ENCODE results near the gene LNX1. TPM values are rescaled to one million over a fixed set of nuclear protein-coding genes. Genes with fewer than 3 reads are reported as not detected.

Gene LNX1
- total RNA-seq, 1 experiment from 2014 or later = 9.3 TPM

- no peaks in the 10 kb centered on the region for H3K4me1 ChIP-seq
- H3K4me1 Mint-ChIP-seq (ENCODE audit: low read depth, unreplicated experiment) = no peaks in the 10 kb centered on the region
- H3K4me3 Mint-ChIP-seq (ENCODE audit: unreplicated experiment) = no peak overlapping the region
- H3K27ac Mint-ChIP-seq (ENCODE audit: unreplicated experiment) = no peak overlapping the region
- ChIA-PET POLR2A (no interaction called here), CTCF (no interaction called here)
- BruUV-seq (replicated peaks) = no TSS peak
- no peaks in the 10 kb centered on the region for H3K9me3 Mint-ChIP-seq (ENCODE audit: unreplicated experiment)
- intact Hi-C loops (cut with micrococcal nuclease; ENCODE audit: unreplicated experiment) = no loop called here
- TF ChIP-seq CTCF (IDR thresholded peaks at IDR 0.05; ENCODE audit: insufficient read depth in 1 of 2, low read depth in 1 of 2, low read length in 1 of 2, severe bottlenecking in 1 of 2, unreplicated experiment in 1 of 2) = no peak
- H3K27me3 Mint-ChIP-seq (ENCODE audit: insufficient read depth, unreplicated experiment) = no peaks in the 10 kb centered on the region
- H3K4me3 ChIP-seq (ENCODE audit: low read depth, low read length) = no peak overlapping the region
- H3K36me3 ChIP-seq (ENCODE audit: control insufficient read depth, insufficient read depth, low read length) = no peaks in the 10 kb centered on the region
- no peaks in the 10 kb centered on the region for H3K36me3 Mint-ChIP-seq (ENCODE audit: insufficient read depth, unreplicated experiment)
- no peaks in the 10 kb centered on the region for H3K9me3 ChIP-seq
- H3K27me3 ChIP-seq (replicated peaks; ENCODE audit: control insufficient read depth, insufficient read depth, low read length) = no peaks in the 10 kb centered on the region
- no peak for DNase-seq
These were observed 42.6 kb downstream of the LNX1 start for GRCh38 chr4:53548662-53549061.

DNA sequence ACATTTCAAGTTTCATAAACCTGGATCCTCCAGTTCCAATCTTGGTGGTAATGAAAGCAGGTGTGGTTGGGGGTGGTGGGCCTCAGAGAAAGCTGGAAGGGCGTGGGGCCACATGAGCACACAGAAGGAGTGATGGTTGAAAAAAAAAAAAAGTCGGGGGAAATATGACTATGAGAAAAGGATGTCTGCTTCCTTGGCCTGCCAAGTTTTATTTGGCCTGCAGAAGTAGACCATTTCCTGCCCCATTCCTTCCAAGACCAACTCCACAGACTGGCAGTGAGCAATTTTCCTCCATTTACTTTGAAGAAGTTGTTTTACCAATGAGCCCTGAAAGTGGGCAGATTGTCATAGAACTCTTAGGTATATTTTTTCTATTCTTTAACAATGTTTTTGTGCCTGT lies 43.3 kb downstream of the LNX1 start:
- ChIA-PET POLR2A (no interaction called here), CTCF (no interaction called here)
- H3K4me1 Mint-ChIP-seq (ENCODE audit: low read depth, unreplicated experiment) = no peaks in the 10 kb centered on the region
- Histone ChIP-seq H3K27me3 (replicated peaks; ENCODE audit: control insufficient read depth, insufficient read depth, low read length) (no peaks in the 10 kb centered on the region), H3K36me3 (ENCODE audit: control insufficient read depth, insufficient read depth, low read length) (no peaks in the 10 kb centered on the region), H3K4me1 (no peaks in the 10 kb centered on the region), H3K4me3 (ENCODE audit: low read depth, low read length) (no peak overlapping the region), H3K9me3 (no peaks in the 10 kb centered on the region)
- H3K27ac Mint-ChIP-seq (ENCODE audit: unreplicated experiment) = no peak overlapping the region
- H3K36me3 Mint-ChIP-seq (ENCODE audit: insufficient read depth, unreplicated experiment) = no peaks in the 10 kb centered on the region
- H3K27me3 Mint-ChIP-seq (ENCODE audit: insufficient read depth, unreplicated experiment) = no peaks in the 10 kb centered on the region
- no TSS peak for BruUV-seq (replicated peaks)
- H3K9me3 Mint-ChIP-seq (ENCODE audit: unreplicated experiment) = no peaks in the 10 kb centered on the region
- intact Hi-C loops (cut with micrococcal nuclease; ENCODE audit: unreplicated experiment) = no loop called here
- H3K4me3 Mint-ChIP-seq (ENCODE audit: unreplicated experiment) = no peak overlapping the region
- DNase-seq = no peak
- no peak for TF ChIP-seq CTCF (IDR thresholded peaks at IDR 0.05; ENCODE audit: insufficient read depth in 1 of 2, low read depth in 1 of 2, low read length in 1 of 2, severe bottlenecking in 1 of 2, unreplicated experiment in 1 of 2)

- Mint-ChIP-seq H3K36me3 (ENCODE audit: insufficient read depth, unreplicated experiment) (no peaks in the 10 kb centered on the region), H3K9me3 (ENCODE audit: unreplicated experiment) (no peaks in the 10 kb centered on the region), H3K27me3 (ENCODE audit: insufficient read depth, unreplicated experiment) (no peaks in the 10 kb centered on the region), H3K4me3 (ENCODE audit: unreplicated experiment) (no peak overlapping the region), H3K4me1 (ENCODE audit: low read depth, unreplicated experiment) (no peaks in the 10 kb centered on the region), H3K27ac (ENCODE audit: unreplicated experiment) (no peak overlapping the region)
- no TSS peak for BruUV-seq (replicated peaks)
- Histone ChIP-seq H3K27me3 (replicated peaks; ENCODE audit: control insufficient read depth, insufficient read depth, low read length) (no peaks in the 10 kb centered on the region), H3K9me3 (no peaks in the 10 kb centered on the region), H3K4me3 (ENCODE audit: low read depth, low read length) (no peak overlapping the region), H3K36me3 (ENCODE audit: control insufficient read depth, insufficient read depth, low read length) (no peaks in the 10 kb centered on the region), H3K4me1 (no peaks in the 10 kb centered on the region)
- ChIA-PET POLR2A (no interaction called here), CTCF (no interaction called here)
- intact Hi-C loops (cut with micrococcal nuclease; ENCODE audit: unreplicated experiment) = no loop called here
- no peak for TF ChIP-seq CTCF (IDR thresholded peaks at IDR 0.05; ENCODE audit: insufficient read depth in 1 of 2, low read depth in 1 of 2, low read length in 1 of 2, severe bottlenecking in 1 of 2, unreplicated experiment in 1 of 2)
- DNase-seq = no peak
These were observed 45.2 kb downstream of the LNX1 start for GRCh38 chr4:53545942-53546581.
